HPDE6-E6E7 (cell line): ENCODE measurements around the gene NNMT.
"Not testable (repeated sequence)": the region's sequence is repeated elsewhere in the genome, so short reads cannot be mapped to it uniquely, and the experiment has no call there.

Experiments used
- DNase-seq: peaks from one replicate; pipeline ENCODE4 v3.0.0; 2011; ENCODE audit warnings: missing footprints; ENCODE audit errors: extremely low spot score

NNMT gene

GRCh38 chr11:114310095-114310494, 13.9 kb downstream of the NNMT start:
- no peak for DNase-seq

DNA sequence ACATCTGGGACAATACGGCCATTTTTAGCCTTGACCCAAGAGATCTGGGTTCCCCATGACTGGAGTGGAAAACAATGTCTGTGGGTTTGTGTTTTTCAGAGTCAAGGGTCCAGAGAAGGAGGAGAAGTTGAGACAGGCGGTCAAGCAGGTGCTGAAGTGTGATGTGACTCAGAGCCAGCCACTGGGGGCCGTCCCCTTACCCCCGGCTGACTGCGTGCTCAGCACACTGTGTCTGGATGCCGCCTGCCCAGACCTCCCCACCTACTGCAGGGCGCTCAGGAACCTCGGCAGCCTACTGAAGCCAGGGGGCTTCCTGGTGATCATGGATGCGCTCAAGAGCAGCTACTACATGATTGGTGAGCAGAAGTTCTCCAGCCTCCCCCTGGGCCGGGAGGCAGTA, 15.7 kb downstream of the NNMT start:
- DNase-seq: no peak

DNA sequence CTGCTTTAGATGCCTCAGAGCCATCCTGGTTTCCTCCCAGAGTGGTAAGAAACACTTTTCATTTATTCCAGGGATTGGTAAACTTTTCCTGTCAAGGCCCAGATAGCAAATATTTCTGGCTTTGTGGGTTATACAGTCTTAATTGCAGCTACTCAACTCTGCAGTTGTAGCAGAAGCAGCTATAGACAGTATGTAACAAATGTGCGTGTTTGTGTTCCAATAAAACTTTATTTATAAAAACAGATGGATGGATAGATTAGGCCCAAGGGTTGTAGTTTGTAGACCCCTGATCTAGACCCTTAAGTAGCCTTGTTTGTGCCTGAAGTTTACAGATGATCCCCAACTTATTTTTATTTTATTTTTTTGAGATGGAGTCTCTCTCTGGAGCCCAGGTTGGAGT, 17.9 kb downstream of the NNMT start:
- DNase-seq: no peak

GRCh38 chr11:114315749-114316368, 19.7 kb downstream of the NNMT start:
- DNase-seq: no peak

DNA sequence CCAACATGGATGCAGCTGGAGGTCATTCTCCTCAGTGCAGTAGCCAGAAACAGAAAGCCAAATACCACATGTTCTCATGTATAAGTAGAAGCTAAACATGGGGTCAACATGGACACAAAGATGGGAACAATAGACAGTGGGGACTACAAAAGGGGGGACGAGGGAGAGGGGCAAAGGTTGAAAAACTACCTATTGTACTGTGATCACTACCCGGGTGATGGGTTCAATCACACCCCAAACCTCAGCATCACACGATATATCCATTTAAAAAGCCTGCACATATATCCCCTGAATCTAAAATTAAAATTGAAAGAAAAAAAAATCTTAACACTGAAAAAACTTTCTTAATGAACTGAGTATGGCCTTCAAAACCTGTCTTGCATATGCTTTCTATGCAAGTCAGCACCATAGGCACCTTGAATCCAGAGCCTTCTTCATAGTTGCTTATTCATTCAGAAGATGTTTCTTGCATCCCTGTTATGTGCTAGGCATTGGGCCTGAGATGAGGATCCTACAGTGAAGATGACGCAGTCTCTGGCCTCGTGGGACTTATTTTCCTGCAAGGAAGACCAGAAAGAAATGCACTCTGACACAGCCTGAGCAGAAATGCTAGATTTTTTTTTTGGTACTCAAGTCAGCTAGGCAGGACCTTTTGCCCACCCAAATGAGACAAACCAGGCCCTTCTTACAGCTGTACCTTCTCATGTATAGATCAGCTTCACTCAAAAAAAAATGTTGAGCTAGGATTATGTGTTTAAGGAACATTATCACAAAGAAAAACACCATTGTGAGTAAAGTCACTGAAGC, 21.0 kb downstream of the NNMT start:
- no peak for DNase-seq

DNA sequence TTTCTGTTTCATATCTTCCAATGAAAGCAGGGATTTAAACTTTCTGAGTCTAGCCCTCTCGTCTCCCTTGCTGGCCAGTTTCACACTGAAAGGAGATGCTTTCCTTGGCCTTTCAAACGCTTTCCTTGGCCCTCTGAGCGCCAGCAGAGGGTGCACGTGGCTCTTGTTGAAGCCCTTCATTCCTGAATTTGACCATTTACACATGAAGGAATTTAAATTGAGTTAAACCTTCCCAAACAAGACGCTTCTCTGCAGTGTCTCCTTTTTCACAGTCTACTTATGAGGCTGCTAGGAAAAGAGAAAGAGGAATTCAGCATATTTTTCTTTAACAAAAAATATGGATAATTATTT, 21.6 kb downstream of the NNMT start:
- no peak for DNase-seq

DNA sequence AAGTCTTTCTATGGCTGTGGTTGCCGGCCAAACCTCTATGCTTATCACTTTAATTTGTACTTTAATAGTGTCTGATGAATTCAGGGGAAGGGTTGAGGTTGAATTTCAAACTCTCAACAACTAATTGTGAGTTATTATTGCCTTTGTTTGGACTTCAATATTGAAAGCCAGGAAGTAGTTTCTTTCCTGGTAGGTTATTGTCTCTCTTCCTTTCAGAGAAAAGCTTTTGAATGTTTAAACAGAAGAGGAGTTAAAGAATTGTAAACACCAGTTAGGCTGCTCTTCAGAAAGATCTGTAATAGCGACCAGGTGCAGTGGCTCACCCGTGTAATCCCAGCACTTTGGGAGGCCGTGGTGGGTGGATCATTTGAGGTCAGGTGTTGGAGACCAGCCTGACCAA, 22.2 kb downstream of the NNMT start:
- DNase-seq: no peak

DNA sequence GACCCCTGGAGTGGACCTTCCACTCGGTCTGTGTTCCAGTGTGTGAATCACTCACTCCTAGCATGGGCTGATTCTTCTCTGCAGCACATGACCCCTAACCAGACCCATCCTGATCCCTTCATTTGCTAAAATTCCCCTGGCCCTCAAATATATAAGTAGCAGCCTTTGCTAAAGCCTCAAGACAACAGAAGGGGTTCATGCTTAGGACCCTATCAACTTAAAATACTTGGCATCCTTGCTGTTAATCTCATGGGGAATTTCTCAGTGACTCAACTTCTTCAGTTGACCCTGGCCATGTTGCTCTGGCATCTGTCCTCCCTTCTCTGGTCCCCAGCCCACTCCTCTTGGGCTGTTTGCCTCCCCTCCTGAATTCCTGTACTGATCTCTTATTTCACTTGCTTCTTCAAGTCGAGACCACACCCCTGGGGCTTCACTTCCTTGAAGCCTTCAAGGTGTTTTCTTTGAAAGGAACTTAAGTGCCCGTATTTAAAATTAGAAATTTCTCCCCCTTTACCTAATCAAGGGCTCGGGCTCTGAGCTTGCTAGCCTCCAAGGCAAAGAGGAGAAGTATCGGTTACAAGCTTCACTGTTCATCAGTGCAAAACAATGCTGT, 23.6 kb downstream of the NNMT start:
- no peak for DNase-seq

DNA sequence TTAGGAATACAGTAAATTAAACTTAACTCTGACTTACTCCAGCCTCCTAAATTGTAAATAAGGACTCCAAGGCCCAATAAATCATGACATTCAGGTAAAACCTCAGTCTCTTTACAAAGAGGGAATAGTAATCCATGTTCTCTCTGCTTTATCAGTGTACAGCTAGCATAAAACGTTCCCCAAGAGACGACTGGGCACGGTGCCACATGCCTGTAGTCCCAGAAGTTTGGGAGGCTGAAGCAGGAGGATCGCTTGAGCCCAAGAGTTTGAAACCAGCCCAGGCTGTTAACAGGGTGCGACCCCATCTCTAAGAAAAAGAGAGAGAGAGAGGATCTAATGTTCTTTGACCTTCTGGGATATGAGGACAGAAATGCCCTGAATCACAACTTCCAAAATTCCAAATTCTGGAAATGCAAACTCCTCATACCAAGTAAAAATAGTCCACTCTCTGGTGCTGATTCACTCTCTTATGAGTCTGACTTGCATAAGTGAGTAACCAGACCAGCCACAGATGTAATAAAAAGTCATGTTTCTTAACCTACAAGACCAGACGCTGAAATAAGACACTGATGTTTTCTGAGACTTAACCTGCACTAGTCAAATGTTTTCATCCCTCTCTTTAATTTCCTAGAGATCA, 25.5 kb downstream of the NNMT start:
- DNase-seq: no peak

DNA sequence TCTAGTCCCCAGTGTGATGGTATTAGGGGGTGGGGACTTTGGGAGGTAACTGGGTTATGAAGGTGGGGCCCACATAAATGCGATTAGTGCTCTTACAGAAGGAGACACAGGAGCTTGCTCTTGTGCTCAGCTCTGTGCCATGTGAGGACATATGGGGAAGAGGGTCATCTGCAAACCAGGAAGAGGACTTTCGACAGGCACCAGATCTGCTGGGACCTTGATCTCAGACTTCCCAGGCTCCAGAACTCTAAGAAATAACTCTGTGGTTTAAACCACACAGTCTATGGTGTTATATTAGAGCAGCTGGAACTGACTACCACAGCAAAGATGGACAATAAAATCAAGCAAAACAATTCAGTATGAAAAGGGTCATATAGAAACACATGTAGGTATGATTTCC, 26.7 kb downstream of the NNMT start:
- DNase-seq: no peak

GRCh38 chr11:114326151-114326550, 30.0 kb downstream of the NNMT start:
- no peak for DNase-seq

GRCh38 chr11:114326776-114327175, 30.6 kb downstream of the NNMT start:
- DNase-seq: no peak

GRCh38 chr11:114330373-114330772, 34.2 kb downstream of the NNMT start:
- DNase-seq: no peak

GRCh38 chr11:114340311-114341131, 44.3 kb downstream of the NNMT start:
- no peak for DNase-seq

- not testable (repeated sequence) for DNase-seq
These were observed 45.5 kb downstream of the NNMT start for GRCh38 chr11:114341667-114342066.

- no peak for DNase-seq
These were observed 46.3 kb downstream of the NNMT start for GRCh38 chr11:114342476-114342875.

- DNase-seq: no peak
These were observed 46.8 kb downstream of the NNMT start for GRCh38 chr11:114343020-114343419.

GRCh38 chr11:114343493-114343892, 47.3 kb downstream of the NNMT start:
- DNase-seq: no peak

DNA sequence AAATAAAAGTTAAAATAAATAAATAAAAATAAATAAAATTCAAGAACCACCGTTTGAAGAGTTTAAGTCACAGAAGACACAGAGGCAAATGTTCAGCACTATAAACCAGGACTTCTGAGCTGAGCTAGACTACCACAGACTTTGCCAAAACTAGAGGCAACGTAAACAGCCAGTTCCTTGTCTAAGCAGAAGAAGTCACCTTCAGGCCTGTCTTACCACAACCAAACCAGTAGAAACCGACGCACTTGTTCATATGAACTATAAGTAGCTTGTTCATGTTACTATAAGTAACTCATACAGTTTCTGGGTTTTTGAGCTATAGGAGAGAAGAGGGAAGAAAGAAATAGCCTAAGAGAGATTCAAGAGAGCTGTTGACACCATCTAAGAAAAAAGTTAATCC, 48.3 kb downstream of the NNMT start:
- DNase-seq: no peak

DNA sequence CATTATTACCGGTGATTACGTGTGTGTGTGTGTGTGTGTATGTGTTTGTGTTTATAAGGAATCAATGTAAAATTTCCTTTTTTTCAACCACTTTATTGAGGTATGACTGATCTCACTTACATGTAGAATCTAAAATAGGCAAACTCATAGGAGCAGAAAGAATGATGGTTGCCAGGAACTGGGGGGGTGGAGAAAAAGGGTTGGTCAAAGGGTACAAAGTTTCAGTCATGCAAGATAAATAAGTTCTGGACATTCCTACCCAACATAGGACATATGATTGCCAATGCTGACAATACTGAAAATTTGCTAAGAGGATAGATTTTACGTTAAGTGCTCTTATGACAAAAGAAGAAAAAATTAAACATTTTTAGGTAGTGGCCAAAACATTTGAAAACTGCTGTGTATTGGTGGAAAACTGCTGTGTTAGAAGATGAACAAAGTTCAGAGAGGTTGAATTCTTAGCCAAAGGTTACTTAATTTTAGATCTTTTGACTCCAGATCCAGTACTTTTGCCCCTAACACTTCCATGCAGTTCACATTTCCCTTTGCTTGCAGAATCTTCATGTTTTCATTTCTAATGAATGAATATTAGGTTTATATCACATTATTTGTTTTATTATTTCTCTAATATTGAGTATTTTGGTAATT, 49.5 kb downstream of the NNMT start:
- no peak for DNase-seq

DNA sequence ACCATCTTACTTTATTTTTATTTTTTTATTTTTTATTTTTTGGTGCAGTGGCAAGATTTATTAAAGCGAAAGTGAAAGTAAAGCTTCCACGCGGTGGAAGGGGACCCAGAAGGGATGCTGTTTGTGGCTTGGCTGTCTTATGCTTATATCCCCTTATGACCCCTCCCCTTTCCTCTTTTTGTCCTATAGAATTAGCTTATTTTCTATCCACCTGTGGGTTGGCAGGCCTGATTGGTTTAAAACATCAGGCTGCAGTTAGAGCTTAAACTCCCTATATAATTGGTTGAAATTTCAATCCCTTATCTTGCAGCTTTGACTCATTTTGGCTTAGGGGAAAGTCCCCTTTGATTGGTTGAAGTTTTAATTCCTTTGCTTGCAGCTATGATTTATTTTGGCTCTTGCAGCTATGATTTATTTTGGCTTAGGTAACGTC, 50.5 kb downstream of the NNMT start:
- DNase-seq: no peak
